Activated CD8-positive, alpha-beta memory T cell treated with anti-CD3 and anti-CD28 coated beads, Interleukin-2, amount 50 U/mL, for 24 hours (primary cell): Measurements from ENCODE around the gene CRKL.

ENCODE experiments used
- DNase-seq: peaks from one replicate; pipeline ENCODE4 v3.0.0-alpha.2; 2020; ENCODE audit errors: extremely low read depth

The CRKL gene

DNA sequence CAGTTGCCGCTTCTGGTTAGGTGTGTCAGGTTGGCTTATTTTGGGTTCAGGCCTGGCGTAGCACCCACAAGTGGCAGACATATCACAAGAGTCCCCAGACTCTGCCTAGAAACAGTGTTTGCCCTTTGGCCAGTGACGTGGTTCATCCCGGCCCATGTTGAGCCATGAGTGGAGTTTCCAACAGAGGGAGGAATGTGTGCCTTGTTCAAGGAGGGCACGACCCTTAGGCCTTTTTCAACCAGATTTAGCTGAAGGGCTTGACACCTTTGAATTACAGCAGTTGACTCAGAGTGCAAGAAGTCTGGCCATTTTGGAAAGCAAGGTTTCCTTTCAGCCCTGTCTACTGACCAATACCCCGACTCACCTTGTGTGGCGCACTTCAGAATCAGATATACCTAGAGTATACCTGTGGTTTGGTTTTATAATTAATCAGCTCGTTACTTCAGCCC lies 34.7 kb downstream of the CRKL start:
- no peak for DNase-seq

DNA sequence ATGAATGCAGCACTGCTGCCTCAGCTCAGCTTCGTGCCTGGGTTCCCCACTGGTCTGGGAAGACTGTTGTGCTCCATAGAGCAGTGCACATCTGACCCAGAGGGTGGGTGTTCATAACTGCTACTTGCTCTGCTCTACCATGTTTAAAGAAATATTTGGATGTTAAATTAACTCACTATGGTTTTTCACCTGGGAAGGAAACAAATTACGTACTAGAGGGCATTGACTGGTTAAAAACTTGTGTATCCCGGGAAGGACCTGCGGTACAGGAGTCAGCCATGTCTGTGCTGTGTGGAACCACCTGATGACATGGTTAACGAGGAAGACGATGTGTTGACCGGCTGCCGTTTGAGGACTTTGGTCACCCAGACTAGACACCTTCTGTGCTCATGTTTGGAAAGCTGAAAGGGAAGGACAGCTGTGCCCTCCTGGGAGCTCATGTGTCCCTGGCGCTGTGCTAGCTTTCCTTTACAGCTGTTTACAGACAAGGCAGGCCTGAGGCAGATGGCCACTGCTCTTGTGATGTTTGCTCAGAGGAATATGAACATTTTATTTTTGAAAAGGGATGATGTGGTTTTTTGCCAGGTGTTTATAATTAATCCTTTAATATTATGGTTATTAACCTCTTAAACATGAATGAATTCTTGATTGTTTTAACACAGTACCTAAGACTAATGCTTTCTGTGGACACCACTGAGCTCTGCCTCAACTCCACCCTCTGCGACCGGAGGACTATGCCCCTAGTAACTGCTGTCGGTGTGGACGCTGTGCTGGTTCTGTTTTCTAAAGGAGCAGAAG lies 35.5 kb downstream of the CRKL start:
- DNase-seq = no peak

DNA sequence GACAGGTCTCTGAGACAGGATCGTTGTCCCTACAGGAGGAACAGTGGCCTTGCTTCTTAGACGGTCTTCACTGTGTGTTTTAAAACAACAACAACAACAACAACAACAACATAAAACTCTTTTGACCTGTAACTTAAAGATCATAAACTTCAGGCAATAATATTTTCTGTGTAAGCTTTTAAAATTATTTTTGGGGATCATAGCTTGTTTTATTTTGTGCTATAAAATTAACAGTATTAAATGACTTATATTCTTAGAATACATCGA lies 36.1 kb downstream of the CRKL start:
- no peak for DNase-seq

DNA sequence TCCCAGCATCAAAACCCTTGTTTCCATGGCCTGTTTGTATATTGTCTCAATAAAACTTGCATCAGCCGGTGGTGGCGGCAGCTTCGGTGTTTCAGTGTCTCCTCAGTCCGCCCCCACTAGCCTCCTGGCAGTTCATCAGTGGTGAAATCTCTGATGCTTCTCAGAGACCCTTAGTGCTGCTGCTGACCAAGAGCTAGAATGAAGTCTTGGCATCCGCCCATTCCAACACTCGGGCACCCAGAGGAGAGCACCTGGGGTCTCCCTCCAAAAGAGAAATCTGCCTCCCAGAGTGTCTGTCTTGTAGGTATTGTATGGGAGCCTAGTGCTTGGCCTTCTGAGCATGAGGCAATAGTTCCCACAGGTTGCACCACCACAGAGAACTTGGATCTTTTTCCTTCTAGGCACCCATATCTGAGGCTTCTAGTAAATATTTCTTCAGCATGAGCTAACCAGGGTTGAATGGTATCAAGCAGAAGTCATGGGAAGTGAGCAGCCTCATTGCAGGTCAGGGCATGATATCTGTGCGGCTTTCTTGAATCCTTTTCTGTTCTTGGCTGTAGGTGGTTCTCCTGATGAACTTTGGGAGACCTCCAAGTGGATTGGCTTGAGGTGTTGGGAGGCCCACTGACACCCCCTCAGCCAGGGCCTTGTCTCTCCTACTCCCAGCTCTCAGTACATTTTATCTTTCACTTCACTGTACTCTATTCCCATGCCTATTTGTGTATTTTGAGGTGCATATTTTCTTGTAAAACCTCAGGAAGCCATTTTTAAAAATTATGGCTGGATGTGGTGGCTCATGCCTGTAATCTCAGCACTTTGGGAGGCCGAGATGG lies 36.7 kb downstream of the CRKL start:
- DNase-seq = no peak

DNA sequence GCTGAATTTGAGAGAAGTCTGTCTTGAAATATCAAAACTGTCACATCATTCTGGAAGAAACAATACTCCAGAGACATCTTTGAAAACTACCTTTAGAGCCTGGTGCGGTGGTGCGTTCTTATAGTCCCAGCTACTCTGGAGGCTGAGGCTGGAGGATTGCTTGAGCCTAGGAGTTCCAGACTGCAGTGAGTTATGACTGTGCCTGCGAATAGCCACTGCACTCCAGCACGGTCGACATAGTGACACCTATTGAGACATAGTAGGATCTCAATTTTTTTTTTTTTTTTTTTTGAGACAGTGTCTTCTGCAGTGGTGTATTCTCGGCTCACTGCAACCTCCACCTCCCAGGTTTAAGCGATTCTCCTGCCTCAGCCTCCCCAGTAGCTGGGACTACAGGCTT lies 38.3 kb downstream of the CRKL start:
- DNase-seq = no peak

DNA sequence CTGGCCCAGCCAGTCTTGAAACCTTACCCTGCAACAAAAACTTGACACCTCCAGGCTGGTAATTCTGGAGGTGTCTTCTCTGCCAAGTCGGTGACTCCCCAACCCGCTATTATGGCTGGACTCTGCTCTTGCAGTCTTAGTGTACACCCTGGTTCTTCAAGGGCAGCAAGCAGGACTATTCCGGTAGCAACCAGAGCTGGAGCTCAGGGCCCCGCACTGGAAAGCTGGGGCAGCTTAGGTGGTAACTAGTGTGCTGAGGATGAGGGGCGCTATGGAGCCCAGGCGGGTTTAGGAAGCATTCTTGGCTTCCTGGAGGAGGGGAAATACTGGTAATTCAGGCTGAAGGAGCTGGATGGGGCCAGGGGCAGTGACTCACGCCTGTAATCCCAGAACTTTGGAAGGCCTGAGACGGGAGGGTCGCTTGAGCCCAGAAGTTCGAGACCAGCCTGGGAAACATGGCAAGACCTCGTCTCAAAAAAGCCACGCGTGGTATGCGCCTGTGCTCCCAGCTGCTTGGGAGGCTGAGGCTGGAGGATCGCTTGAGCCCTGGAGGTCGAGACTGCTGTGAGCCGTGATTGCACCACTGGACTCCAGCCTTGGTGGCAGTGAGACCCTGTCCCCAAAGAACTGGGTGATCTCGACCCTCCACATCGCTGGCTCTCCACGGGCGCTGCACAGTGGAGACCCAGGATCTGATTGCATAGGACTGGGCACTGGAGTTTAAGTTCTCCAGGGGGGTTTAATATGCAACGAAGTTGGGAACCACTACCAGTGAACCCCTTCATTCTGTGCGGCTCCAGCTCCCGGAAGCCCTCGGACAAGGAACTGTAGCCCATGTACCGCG lies 39.3 kb downstream of the CRKL start:
- DNase-seq = no peak

DNA sequence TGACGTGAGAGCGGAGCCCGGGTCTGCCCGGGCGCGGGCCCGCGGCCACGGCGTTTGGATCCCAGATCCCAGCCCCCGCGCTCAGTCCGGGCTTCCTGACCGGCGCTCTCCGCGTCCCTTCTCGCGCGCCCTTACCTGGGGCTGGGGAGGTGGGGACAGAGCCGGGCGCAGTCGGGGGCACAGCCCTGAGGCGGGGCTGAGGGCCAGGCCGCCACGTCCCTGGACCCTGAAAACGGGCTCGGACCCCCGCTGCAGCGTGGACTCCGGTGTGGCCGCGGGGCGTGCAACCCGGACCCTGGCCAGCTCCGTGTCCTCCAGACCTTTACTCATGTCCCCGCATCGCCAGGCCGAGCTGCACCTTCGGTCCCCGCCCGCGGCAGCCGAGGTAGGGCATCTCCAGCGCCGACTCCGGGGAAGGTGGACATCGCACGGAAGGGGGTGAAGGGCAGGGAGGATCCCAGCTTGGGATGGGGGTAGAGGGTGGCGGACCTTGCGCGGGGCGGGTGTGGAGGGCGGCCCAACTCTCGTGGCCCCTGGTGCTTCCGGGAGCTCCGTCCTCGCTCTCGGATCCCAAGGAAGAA lies 40.0 kb downstream of the CRKL start:
- DNase-seq = no peak

DNA sequence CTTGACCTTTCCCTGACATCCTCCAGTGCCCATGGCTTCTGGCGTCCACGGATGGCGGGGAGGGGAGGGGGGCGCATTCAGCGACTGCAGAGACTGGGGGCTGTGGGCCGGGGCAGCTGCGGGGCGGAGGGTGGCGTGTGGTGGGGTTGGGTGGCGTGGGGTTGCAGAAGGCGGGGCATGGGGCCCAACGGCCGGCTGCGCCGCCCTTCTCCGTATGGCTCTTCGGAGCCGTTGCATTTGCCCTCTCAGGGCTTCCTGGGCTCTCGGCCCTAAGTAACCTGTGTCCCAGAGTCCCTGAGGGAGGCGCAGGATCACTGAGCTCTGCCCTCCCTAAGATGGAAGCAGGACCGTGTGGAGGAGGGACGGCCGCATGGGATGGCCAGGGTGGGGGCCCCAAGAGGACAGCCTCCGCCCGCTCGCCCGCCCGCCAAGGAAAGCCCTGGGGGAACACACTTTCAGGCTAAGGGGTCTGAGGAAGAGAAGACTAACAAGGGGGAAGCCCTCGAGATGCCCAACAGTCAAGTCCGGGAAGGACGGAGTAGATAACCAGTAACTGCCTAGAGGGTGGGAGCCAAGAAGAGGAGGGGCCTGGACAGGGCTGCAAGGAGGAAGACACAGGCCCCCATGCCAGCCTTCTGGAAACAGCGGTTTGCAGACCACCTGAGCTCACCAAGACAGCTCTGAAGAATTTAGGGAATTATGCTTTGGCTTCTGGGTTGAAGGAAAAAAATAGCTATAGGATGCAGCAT lies 40.6 kb downstream of the CRKL start:
- DNase-seq = no peak

DNA sequence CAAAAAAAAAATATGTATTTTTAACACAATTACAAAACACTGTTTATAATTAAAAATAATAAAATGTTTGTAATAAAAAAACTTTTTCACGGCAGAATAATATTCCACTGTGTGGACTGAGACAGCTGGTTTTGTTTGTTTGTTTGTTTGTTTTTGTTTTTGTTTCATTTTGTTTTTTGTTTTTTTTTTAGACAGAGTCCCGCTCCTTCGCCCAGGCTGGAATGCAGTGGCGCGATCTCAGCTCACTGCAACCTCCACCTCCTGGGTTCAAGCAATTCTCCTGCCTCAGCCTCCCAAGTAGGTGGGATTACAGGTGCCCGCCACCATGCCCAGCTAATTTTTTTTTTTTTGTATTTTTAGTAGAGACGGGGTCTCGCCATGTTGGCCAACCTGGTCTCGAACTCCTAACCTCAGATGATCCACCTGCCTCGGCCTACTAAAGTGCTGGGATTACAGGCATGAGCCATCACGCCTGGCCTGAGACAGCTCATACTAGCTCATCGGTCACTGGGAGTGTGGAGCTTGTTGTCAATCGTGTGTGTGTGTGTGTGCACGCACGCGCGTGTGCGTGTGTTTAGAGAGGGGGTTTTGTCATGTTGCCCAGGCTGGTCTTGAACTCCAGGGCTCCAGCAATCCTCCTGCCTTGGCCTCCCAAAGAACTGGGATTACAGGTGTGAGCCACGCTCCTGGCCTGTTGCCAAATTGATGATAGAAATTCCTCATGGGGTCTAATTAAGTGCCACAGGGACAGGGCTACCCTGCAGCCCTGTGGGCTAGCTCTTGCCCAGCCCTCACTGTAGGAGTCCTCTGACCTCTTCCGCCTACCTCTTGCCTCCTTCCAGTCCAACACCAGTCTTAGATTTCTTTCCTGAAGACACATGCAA lies 42.6 kb downstream of the CRKL start:
- no peak for DNase-seq

DNA sequence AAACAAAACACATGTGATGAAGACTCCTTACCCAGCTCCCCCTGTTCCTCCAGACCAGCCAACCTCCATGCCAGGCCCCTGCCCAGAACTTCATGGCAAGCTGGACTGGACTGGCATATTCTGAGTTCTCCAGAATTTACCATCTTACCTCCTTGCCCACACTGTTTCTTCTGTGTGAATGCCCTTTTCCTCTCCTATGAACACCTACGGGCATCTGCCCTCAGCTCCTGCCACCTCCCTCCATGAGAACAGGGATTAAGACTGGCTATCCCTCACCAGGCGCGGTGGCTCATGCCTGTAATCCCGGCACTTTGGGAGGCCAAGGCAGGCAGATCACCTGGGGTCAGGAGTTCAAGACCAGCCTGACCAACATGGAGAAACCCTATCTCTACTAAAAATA lies 43.4 kb downstream of the CRKL start:
- DNase-seq = no peak

DNA sequence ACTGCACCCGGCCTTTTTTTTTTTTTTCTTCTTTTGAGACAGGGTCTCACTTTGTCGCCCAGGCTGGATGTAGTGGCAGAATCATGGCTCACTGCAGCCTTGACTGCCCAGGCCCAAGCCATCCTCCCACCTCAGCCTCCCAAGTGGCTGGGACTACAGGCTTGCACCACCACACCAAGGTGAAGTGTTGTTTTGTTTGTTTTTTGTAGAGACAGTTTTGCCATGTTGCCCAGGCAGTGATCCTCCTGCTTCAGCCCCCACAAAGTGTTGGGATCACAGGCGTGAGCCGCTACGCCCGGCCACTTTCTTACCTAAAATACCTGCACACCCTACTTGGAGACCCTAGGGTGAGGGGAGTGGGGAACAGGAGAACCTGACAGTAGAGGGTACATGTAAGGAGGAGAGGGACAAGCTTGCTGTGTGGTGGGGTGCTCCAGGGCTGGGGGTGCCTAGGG lies 45.3 kb downstream of the CRKL start:
- DNase-seq = no peak

DNA sequence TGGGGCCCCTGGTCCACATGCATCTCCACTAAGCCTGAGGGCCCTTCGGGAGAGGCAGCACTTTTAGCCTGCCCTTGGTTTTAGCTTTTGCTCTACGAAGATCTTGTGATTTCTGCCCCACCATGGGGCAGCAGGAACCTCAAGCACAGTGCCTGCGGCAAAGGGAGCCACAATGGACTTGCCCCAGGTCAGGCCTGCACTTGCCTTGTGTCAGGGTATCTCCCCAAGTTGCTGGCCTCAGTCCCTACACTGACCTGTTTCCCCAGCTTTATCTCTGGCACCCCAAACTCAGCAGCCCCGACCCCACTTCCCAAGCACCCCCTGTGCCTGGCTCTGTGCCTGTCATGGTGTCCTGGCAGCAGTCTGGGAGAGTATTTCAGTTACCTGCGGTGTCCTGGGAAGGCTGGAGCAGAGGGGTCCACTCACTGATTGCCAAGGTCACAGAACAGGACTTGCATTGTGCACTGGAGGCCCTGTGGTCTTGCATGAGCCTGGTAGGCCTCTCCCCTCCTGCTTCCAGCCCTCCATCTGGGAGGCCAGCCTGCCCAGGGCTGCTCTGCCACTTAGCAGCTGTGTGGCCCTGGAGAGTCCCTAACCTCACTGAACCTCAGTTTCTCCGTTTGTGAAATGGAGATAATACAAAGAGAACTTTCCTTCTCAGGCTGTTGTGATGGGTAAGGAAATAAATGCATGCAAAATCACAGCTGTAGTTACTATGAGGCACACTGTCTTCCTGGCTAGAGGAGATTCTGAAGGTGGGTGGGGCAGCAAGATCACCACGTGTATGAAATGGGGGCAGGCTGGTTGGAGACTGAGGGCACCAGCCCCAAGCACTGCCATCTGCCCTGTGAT lies 46.2 kb downstream of the CRKL start:
- DNase-seq = no peak

DNA sequence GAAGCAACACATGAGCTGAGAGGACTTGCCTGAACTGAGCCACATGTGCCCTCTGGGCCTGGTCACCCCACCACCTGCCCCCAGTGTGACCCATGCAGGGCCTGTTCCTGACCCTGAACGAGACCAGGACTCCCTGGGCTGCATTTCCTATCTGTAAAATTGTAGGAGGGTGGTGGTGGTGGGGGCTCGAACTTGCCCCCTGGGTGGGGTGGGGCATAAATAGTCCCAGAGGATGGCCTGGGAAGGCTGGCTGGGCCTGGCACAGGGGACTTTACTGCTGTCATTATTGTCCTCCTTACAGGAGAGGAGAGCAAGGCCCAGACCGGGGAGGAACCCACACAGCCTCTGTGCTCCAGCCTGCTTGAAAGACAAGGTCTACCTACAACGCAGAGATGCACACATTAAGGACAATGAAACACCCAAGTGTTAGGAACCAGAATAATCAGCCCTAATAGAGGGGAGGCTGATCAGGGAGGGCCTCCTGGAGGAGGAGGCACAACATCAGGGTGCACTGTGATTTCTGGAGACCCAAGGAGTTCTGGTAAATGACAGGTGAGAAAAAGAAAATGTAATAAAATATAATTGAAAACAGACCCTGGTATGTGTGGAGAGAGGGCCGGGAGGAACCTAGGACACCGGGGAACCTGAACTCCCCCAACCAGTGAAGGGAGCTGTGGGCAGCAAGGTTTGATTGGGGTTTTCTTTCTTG lies 47.0 kb downstream of the CRKL start:
- no peak for DNase-seq

DNA sequence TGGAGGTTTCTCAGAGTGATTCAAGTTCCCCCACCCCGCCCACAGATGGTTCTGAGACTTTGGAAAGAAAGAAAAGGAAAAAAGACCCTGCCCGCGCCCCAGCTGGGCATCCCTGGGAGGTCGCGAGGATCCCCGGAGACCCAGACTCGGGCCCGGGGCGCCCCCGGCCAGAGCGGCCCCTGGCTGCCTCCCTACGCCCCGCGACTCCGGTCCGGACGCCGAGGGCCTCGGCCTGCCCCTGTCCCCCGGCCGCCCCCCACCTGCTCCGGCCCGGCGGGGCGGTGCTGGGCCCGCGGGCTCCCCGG lies 47.5 kb downstream of the CRKL start:
- no peak for DNase-seq

DNA sequence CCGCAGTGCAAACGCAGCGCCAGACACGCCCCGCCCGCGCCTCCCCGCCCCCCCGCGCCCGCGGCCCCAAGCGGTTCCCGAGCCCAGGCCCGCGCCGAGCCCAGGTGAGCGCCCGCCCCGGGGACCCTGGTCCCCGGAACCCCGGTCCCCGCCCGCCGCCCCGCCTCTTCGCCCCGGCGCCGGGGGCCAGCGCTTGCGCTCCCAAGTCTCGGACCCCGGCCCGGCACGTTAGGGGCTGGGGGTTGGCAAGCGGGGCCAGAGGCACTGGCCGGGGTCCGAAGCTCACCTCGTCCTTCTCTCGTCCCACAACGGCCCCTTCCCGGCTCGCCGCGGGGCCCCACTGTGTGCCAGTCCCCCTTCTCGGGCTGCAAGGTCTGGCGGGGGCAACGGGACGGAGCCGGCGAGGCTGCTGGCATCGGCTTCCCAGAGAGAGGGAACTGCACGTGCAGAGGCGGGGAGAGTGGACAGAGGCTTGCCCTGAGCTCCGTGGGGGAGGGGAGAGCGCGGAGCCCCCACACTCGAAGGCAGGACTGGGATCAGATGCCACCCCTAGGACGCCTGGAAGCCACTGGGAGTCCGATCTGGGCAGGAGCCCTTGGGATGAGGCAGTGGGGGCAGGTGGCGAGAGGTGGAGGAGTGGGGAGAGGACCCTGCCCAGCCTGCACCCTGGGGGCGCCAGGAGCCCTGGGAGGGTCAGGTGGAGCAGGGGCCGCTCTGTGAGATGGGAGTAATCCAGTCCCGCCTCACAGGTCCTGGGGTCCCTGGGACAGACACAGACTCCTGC lies 48.1 kb downstream of the CRKL start:
- no peak for DNase-seq

DNA sequence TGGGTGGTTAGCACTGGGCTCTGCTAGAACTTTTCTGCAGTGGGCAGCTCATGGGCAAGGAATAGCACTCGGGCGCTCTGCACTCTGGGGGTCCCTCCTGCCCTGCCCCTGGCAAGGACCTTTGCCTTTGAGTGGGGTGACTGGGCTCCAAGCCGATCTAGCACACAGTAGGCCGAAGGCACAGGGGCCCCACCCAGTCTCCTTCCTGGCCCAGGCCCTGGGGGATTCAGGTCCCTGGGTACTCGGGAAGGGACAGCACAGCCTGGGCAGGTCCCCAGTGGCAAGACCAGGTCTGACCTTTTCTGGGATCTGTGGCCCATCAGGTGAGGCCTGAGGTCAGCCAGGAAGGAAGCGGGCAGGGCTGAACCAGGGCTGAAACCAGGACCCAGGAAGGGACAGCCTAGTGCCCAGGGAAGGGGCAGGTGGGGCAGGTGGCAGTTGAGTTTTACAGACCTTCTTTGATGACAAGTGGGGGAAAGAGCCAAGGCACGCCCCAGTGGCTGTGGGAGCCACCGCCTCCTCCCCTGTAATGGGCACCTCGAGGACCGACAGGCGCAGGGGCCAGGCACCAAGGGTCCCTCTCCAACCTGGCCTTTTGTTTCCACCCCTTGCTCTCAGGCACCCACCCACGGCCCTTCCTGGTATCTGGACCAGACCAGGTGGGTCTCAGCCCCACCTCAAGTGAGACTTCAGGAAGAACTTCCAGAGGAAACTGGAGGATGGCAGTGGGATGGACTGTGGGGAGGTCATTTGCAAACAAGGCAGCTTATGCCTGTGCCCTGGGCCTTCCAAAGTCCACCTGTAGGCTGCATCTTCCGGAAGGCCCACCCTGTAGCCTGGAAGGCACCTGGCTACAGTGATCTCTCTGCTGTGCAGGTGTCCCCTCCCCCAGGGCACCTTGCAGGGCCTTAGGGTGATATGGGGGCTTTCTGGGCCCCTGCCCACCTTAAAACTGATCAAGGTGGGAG lies 49.0 kb downstream of the CRKL start:
- no peak for DNase-seq
